ENCODE results near the gene CCL5. TPM values are rescaled to one million over a fixed set of nuclear protein-coding genes. Genes with fewer than 3 reads are reported as not detected.

The CCL5 gene
- total RNA-seq, 2 experiments from 2014 or later, result 156 to 158 TPM

DNA sequence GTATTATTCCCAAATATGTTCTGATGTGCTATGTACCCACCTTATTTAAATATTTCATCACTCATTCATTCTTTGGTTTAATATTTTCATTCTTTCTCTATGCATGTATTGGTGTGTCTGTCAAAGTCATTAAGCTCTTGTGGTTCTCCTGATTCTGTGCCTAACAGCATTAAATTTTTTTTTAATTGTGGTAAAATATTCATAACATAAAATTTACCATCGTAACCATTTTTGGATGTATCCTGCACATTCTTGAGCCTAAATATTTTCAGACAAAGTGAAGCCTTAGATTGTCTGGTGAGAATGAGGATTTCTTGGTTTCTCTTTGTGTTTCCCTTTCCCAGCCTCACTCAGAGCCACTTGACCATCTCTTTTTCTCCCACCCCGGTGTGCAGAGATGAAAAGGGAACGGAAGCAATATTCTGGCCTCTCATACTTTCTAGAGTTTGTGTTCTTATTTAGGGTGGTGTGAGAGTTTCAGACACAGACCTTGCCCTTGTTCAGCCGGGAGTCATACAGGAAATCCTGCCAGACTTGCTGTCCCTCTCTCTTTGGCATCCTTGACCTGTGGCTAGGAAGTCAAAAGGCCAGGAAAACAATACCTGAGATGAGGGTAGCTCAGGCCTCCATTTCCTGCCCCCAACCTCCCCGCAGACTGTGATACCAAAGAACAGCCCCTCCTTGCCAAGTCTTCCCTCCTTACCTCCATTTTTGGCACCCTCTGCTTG lies 4.9 kb downstream of the CCL5 start:
- Mint-ChIP-seq H3K9me3 (no peaks in the 10 kb centered on the region), H3K27me3 (no peaks in the 10 kb centered on the region), H3K4me1 (ENCODE audit: low read depth) (peaks cover 58% of the 10 kb centered on the region), H3K36me3 (ENCODE audit: low read depth) (peaks cover 49% of the 10 kb centered on the region), H3K4me3 (peak overlapping the region; percentile 82), H3K27ac (peak overlapping the region; percentile 80)
- ChIA-PET POLR2A (interaction anchor here (0.8 to 14.3 kb wide), 7 partner anchors 9 to 65 kb away, joined by 3 to 239 read pairs (median 3); no protein-coding TSS in a partner anchor), CTCF (interaction anchor here (0.8 to 1.6 kb wide), 4 partner anchors 15 to 73 kb away, joined by 3 to 7 read pairs (median 4); no protein-coding TSS in a partner anchor)
- DNase-seq (no peak), ATAC-seq (no peak)
- intact Hi-C loops (cut with micrococcal nuclease), result no loop called here
- TF ChIP-seq, protein P1, sequence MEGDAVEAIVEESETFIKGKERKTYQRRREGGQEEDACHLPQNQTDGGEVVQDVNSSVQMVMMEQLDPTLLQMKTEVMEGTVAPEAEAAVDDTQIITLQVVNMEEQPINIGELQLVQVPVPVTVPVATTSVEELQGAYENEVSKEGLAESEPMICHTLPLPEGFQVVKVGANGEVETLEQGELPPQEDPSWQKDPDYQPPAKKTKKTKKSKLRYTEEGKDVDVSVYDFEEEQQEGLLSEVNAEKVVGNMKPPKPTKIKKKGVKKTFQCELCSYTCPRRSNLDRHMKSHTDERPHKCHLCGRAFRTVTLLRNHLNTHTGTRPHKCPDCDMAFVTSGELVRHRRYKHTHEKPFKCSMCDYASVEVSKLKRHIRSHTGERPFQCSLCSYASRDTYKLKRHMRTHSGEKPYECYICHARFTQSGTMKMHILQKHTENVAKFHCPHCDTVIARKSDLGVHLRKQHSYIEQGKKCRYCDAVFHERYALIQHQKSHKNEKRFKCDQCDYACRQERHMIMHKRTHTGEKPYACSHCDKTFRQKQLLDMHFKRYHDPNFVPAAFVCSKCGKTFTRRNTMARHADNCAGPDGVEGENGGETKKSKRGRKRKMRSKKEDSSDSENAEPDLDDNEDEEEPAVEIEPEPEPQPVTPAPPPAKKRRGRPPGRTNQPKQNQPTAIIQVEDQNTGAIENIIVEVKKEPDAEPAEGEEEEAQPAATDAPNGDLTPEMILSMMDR (IDR thresholded peaks at IDR 0.05), result no peak

DNA sequence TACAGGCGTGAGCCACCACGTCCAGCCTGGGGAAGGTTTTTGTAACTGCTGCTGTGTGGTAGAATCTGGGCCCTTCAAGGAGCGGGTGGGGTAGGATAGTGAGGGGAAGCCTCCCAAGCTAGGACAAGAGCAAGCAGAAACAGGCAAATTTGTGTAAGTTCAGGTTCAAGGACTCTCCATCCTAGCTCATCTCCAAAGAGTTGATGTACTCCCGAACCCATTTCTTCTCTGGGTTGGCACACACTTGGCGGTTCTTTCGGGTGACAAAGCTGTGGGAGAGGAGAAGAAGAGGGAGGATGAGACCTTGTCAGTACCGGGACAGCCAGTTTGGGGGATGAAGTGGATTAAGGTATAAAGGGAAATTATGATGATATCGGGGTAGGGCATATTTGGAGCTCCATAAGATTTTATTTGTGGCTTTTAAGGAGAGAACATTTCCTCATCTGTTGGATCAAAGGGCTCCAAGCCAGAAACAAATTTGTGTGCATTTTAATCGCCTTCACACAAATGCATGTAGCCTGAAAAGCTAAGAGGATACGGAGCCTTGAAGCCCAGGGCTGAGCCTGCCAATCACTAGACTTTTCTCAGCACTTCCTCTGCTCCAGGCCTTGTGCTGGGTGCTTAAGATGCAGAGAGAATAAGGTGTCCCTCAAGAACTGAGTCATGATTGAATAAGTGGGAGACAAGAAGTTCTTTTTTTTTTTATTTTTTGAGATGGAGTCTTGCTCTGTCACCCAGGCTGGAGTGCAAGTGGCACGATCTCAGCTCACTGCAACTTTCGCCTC lies 7.8 kb downstream of the CCL5 start:
- peaks cover 43% of the 10 kb centered on the region for H3K4me1 Mint-ChIP-seq (ENCODE audit: low read depth)
- ChIA-PET CTCF (interaction anchor here (1.1 to 2.6 kb wide), 6 partner anchors 16 to 200 kb away, joined by 3 to 16 read pairs (median 6); partner anchors contain the start of gene RDM1), POLR2A (interaction anchor here (0.7 to 14.3 kb wide), 4 partner anchors 9 to 24 kb away, joined by 3 to 239 read pairs (median 4); no protein-coding TSS in a partner anchor)
- TF ChIP-seq, protein P1 (IDR thresholded peaks at IDR 0.05), result no peak
- no peak overlapping the region for H3K4me3 Mint-ChIP-seq
- ATAC-seq, result peak; percentile 34
- peaks cover 31% of the 10 kb centered on the region for H3K36me3 Mint-ChIP-seq (ENCODE audit: low read depth)
- intact Hi-C loops (cut with micrococcal nuclease), result no loop called here
- H3K27me3 Mint-ChIP-seq, result no peaks in the 10 kb centered on the region
- peak overlapping the region; percentile 13 for H3K27ac Mint-ChIP-seq
- no peaks in the 10 kb centered on the region for H3K9me3 Mint-ChIP-seq
- DNase-seq, result no peak

DNA sequence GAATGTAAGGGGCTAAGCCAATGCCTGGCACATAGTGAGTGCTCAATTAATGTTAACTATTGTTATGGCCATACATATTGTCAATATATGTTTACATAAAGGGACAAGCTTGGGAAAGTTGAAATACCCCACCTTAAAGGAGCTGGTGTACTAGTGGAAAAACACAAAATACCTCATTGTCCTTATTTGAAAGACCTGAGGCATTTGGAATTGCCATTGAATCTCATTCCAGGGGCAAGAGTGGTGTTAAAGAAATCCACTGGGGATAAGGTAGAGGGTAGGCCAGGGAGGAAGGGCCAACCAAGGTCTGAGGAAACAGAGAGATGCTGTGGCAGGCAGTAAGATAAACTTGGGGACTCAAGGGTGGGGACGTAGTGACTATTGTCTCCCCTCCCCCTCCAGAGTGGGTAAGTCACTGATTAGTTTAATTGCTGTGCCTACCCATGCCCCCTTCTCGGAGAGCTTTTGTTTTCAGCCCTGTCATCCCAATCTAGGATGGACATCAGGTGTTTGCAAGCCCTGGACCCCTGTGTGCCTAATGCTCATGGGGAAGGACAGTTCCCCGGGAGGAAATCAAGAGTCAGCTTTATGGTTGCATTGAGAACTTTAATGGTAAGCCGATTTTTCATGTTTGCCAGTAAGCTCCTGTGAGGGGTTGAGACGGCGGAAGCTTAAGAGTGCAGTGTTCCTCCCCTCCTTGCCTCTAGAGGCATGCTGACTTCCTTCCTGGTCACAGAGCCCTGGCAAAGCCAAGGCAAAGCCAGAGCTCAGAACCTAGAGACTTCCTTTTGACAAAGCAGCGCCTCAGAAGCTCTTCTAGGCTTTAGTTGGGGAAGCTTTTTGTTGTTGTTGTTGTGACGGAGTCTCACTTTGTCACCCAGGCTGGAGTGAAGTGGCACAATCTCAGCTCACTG lies 9.0 kb downstream of the CCL5 start:
- Mint-ChIP-seq H3K27me3 (no peaks in the 10 kb centered on the region), H3K9me3 (no peaks in the 10 kb centered on the region), H3K4me1 (ENCODE audit: low read depth) (peaks cover 41% of the 10 kb centered on the region), H3K36me3 (ENCODE audit: low read depth) (peaks cover 24% of the 10 kb centered on the region), H3K4me3 (no peak overlapping the region), H3K27ac (peak overlapping the region; percentile 61)
- ChIA-PET CTCF (interaction anchor here (0.6 to 2.6 kb wide), 17 partner anchors 9 to 202 kb away, joined by 3 to 16 read pairs (median 4); partner anchors contain the start of genes CCL5 and RDM1), POLR2A (interaction anchor here (1.0 to 14.3 kb wide), 3 partner anchors 14 to 24 kb away, joined by 3 to 239 read pairs (median 5); no protein-coding TSS in a partner anchor)
- ATAC-seq (peak; percentile 72), DNase-seq (peak; percentile 44)
- intact Hi-C loops (cut with micrococcal nuclease), result no loop called here
- TF ChIP-seq, protein P1 (IDR thresholded peaks at IDR 0.05), result no peak

DNA sequence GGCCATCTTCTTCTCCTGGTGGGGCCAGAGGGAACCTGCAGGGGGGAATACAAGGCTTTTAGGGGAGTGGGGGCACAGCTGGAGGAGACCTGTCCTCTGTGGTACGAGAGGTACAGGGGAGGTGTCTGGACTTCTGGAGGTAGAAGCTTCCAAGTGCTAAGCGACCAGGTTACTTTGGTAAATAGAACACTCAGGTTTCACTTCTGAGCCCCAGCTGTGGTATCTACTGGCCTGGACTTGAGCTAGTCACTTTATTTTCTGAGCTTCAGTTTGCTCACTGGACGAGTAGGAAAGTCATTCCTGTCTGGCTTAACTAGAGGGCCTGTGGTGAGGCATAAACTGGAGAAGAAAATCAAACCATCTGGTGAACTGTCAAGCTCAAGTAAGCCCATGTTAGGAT lies 11.4 kb downstream of the CCL5 start, which contains the start of gene HEATR9:
HEATR9 (minus strand) TSS at position 155 of the 400 bp plus-strand sequence; CDS start at position 6, 149 bp downstream.
- CTCF ChIA-PET, result interaction anchor here (1.4 to 2.5 kb wide), 3 partner anchors 14 to 101 kb away, joined by 3 to 7 read pairs (median 4); no protein-coding TSS in a partner anchor
- DNase-seq (no peak), ATAC-seq (no peak)
- TF ChIP-seq, protein P1 (IDR thresholded peaks at IDR 0.05), result no peak
- H3K27me3 Mint-ChIP-seq, result no peaks in the 10 kb centered on the region
- no peak within 1 kb of the TSS for H3K4me3 Mint-ChIP-seq
- peaks cover 38% of the 10 kb centered on the region for H3K4me1 Mint-ChIP-seq (ENCODE audit: low read depth)
- POLR2A ChIA-PET, result interaction anchor here (1.0 kb wide), 1 partner anchor 102 kb away, joined by 3 read pairs; no protein-coding TSS in a partner anchor
- intact Hi-C loops (cut with micrococcal nuclease), result no loop called here
- H3K36me3 Mint-ChIP-seq (ENCODE audit: low read depth), result peaks cover 14% of the 10 kb centered on the region
- no peaks in the 10 kb centered on the region for H3K9me3 Mint-ChIP-seq
- no peak within 1 kb of the TSS for H3K27ac Mint-ChIP-seq

Measured in activated CD8-positive, alpha-beta T cell treated with anti-CD3 and anti-CD28 coated beads for 36 hours (primary cell).